ENCODE results near the gene DCLK1.

The DCLK1 gene

DNA sequence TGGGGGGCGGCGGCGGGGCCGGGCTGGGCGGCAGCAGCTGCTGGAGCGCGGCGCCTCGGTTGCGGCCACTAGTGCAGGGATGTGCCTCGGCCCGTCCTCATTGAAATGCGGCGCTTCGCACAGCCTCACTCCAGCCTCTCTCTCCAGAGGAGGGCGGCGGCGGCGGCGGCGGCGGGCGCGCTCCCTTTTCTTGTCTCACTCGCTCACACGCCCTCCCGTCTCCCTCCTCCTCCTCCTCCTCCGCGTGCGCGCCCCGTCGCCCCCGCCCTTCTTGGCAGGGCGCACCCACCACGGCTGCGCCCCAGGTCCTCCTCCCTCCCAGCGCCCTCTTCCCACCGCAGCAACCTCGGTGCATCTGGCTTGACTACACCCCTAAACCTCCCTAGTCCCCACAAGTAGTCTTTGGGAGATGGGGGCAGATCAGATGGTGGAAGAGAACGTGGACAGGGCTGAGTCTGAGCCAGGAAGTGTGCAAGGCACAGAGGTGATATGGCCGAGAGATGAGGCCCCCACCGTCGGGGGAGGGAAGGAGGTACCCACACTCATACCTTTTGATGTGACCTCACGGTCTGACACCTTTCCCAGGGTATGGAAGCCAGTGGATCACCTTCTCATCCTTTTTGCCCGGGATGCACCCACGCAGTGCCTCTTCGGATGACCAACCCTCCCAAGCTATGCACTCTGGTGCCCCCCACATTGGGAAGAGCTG is at the start of gene DCLK1:
Gene DCLK1 (minus strand): TSS at position 161 of the 709 bp plus-strand sequence.
- no peak for DNase-seq (ENCODE audit: low read depth)

GRCh38 chr13:36175621-36176020 is 44.4 kb upstream of the DCLK1 start:
- DNase-seq (ENCODE audit: low read depth) = no peak

- DNase-seq (ENCODE audit: low read depth) = no peak
These were observed 43.7 kb upstream of the DCLK1 start for GRCh38 chr13:36174923-36175322.

GRCh38 chr13:36173571-36174322 is 42.6 kb upstream of the DCLK1 start:
- no peak for DNase-seq (ENCODE audit: low read depth)

DNA sequence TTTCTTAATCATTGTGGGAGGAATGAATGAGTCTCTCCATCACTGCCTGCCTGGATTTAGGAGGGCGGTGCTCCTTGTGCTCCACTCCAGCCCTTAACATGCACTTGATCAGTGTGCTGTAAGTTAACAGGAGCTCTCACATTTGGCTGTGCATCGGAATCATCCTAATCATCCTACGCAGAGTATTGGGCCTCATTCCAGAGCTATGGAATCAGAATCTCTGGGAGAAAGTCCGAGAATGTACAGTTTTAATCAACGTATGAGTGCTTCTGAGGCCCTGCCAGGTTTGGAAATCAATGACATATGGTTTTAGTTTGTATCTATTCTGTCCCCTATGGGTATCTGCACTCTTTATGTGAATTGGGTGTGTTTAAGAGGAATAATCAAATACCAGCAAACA is 34.9 kb upstream of the DCLK1 start:
- no peak for DNase-seq (ENCODE audit: low read depth)

- DNase-seq (ENCODE audit: low read depth) = no peak
These were observed 32.7 kb upstream of the DCLK1 start for GRCh38 chr13:36163809-36164308.

GRCh38 chr13:36163286-36163685 is 32.1 kb upstream of the DCLK1 start:
- no peak for DNase-seq (ENCODE audit: low read depth)

DNA sequence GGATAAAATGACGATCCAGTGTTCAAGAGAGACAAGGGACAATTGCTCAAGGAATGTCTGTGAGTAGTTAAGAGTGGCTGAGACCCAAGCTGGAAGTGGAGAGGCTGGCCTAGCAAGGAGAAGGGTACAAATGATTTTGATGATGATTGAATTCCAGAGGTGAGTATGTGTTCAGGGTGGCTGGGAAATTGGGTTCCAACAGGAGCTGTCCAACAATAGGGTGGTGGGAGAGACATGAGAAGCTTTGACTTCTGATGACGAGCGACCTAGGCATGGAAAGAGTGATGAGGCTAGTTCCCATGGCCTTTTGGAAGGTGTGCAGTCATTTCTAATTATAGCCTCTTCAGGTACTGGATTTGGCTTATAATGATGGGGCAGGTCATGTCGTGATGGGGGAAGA is 29.1 kb upstream of the DCLK1 start:
- no peak for DNase-seq (ENCODE audit: low read depth)

DNA sequence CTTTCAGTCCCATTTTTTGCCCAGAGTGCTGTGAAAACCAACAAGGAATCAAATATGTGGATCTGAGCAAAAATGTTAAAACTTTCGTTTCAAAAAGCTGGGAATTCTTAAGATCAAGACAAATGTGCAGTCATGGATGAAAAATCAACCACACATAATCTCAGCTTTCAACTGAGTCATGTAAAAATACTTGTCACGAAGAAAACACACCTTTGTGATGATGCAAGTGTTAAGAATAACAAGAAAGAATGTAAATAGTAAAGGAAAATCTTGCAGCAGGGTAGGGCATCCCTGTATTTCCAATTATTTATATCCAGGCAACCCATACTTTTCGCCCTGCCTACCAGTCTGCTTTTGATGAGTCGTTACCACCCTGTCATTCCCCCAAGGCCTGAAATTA is 27.4 kb upstream of the DCLK1 start:
- DNase-seq (ENCODE audit: low read depth) = no peak

DNA sequence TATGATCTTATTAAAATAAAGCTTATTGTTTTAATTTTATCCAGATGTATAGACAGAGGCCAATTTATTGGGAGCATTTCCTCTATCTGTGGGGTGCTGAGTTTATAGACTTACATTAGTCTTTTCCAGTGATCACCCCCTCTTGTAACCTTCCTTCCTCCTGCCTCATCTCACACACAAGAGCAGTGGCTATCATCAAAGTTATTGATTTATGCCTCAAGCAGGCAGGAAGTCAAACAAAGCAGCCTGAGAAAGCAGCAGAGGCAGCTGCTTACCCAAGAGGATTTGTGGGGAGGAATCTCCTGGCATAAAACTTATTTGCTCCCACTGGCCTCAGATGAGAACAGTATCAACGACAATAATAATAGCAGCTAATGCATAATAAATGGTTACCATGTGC is 26.3 kb upstream of the DCLK1 start:
- DNase-seq (ENCODE audit: low read depth) = no peak

GRCh38 chr13:36154567-36155291 is 23.5 kb upstream of the DCLK1 start:
- DNase-seq (ENCODE audit: low read depth) = no peak

DNA sequence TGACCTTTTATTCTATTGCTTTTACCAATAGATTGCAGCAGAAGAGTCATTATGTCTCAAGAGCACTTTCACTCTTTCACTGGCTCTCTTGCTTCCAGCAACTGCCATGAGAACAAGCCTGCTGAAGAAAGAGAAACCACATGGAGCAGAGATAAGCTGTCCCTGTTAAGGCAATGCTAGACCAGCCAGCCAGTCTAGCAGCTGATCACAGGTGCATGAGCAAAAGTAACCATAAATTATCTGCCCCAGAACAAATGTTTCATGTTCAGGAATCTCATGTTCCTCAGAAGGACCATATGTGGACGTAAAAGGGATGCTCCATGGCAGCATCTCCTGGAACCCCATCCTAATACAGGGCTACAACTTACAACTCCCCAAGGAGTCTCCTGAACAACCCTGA is 20.4 kb upstream of the DCLK1 start:
- DNase-seq (ENCODE audit: low read depth) = no peak

DNA sequence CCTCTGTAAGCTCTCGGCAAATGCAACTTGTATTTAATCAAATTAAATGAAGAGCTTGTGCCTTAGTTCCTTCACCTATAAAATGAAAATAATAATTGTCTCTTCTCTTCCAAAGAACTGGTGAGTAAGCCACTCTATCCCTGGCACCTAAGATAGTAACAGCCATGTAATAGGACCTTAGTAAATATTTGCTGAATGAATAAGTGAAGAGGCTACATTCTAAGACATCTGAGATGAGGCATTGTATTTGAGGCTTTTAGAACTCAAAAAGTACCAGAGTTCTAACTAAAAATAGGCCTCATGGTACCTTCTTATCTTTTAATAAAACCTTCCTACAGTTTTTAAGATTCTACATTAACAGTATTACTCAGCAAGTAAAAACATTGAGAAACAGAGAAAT is 17.3 kb upstream of the DCLK1 start:
- DNase-seq (ENCODE audit: low read depth) = no peak

DNA sequence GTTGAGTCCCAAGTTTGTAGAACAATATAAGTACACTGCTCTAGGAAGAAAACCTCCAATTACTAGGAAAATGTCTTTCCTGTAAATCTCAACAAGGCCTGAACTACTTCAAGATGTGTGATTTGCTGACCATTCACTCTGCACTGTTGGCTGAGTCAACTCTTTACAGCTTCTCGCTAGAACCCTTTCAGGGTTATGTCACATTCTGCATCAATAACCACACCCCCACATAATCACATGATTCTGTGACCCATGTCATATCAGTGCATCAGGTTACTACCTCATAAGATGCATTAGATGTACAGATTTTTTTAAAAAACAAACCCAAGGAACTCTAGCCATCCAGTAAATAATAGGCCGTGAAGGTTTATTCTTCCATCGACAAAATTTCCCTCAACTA is 16.1 kb upstream of the DCLK1 start:
- no peak for DNase-seq (ENCODE audit: low read depth)

GRCh38 chr13:36146511-36147269 is 15.5 kb upstream of the DCLK1 start:
- DNase-seq (ENCODE audit: low read depth) = no peak

DNA sequence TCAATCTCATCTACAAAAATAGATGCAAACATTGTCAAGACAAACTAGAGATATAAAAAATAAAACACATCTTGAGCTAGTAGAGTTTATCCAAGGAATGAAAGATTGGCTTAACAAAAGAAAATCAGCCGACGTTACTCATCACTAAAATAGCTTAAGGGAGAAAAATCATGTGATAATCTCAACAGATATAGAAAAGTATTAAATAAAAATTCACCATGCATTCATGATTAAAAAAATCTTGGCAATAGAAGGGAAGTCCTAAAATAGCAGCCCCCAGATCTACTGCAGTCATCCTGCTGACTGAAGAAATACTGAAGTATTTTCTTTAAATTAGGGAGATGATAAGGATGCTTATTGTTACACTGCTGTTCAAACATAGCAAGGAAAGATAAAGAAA is 12.6 kb upstream of the DCLK1 start:
- DNase-seq (ENCODE audit: low read depth) = no peak

DNA sequence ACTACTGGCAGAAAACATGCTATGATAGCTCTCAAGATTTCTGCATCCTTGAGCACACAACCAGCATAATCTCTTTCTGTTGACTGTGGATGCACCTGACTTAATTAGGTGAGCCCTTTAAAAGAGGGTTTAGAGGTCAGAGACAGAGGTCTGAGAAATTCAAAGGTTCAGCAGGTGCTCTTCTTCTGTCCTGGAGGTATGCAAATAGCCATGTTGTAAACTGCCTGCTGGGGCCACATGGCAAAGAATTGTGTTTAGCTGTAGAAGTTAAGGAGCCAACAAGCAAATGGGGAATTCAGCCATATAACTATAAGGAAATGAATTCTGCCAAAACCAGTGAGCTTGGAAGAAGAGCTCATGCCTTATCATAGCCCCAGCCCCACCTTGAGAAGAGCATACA is 11.6 kb upstream of the DCLK1 start:
- DNase-seq (ENCODE audit: low read depth) = no peak

GRCh38 chr13:36135876-36136275 is 4.7 kb upstream of the DCLK1 start:
- no peak for DNase-seq (ENCODE audit: low read depth)

GRCh38 chr13:36134632-36135031 is 3.5 kb upstream of the DCLK1 start:
- no peak for DNase-seq (ENCODE audit: low read depth)

DNA sequence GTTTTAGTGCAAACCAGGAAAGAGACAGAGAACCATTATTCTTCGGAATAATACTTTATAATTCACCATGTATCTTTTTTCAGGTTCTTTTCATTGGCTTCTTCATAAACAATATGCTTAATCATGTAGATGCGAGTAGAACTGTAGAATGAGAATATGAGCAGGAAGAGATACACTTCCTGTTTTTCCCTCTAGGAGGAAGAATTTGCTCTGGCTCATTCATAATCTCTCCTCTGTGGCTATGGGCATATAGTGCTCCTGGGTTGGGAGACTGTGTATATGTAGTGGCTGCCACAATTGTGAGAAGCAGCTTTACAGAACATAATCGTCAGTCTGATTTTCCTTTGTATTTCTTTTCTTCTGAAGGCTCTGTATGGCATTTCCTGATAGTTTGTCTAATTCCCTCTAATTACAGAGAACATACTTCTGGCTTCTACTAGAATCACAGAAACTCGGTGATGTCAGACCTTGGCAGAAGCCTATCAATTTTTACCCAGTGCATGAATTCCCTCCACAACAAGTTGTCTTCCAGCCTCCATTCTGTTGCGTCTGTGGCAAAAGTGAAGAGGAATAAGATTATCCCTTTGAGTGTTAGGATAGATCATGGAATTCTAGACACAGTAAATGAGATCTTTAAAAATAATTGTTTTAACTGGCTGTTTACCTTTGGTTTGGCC is 2.9 kb upstream of the DCLK1 start:
- DNase-seq (ENCODE audit: low read depth) = no peak

DNA sequence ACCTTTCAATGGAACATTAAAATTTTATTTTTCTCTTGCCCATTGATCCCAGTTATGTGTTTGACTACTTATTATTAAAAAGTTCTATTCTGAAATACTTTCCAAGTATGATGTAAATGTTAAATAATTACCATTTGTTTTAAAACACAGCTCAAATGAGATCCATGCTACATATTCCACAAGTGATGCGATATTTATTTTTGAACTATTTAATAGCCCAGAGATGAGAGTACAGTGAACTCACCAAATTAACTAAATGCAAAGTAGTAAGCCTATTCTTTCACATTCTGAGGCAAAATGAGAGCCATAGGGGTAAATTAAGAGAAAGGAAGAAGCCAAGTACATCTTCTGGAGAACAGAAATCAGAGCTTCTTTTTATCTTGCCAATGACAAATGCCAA is 1.2 kb upstream of the DCLK1 start:
- no peak for DNase-seq (ENCODE audit: low read depth)

DNA sequence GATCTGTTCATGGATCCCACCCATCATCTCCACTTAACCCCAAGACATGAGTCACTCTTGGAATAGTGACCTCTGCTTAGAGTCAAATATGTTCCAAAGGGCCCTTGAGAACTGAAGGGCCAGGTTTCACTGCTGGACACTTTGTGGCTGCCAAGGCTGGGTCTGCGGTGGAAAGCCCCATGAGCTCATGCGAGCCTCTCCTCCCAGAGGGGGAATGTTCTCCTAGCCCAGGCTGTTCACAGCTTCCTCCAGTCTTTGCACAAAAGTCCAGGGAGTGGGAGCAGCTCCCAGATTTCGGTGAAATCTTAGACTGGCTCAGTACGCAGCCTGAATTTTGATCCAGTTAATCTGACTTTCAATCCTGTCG is 732 bp upstream of the DCLK1 start:
- DNase-seq (ENCODE audit: low read depth) = no peak

Measured in stimulated activated CD4-positive, alpha-beta T cell treated with anti-CD3 and anti-CD28 coated beads, Interleukin-2, amount 100 ng/mL, for 4 hours (primary cell).